Activated CD8-positive, alpha-beta T cell treated with anti-CD3 and anti-CD28 coated beads for 36 hours (primary cell): Measurements from ENCODE around the gene CARD14. TPM values are rescaled to one million over a fixed set of nuclear protein-coding genes. Genes with fewer than 3 reads are reported as not detected.

Source experiments
- ATAC-seq: fragments of 200-7000 bp; cut with Tn5 transposase; one replicate; pipeline ENCODE4 v1.10.0; 2021; ENCODE audit warnings: mild to moderate bottlenecking, moderate library complexity
- CTCF ChIA-PET: fragments of 350-600 bp; sonication (Branson Sonifier 250); formaldehyde crosslinking; loops from one replicate; lab custom pipeline; 2021; ENCODE audit warnings: antibody characterized with exemption; lab: Charles Lee
- POLR2A ChIA-PET: fragments of 350-600 bp; sonication (Branson Sonifier 250); formaldehyde crosslinking; loops from one replicate; lab custom pipeline; 2021; ENCODE audit warnings: antibody characterized with exemption; lab: Charles Lee
- DNase-seq: peaks from one replicate; pipeline ENCODE4 v3.0.0-alpha.2; 2020
- H3K27ac Mint-ChIP-seq: one replicate; pipeline ENCODE4 v1.8.0; 2021; ENCODE audit warnings: mild to moderate bottlenecking, mixed read lengths
- H3K27me3 Mint-ChIP-seq: one replicate; pipeline ENCODE4 v1.8.0; 2021; ENCODE audit warnings: mixed read lengths
- H3K36me3 Mint-ChIP-seq: one replicate; pipeline ENCODE4 v1.8.0; 2021; ENCODE audit warnings: low read depth, mixed read lengths
- H3K4me1 Mint-ChIP-seq: one replicate; pipeline ENCODE4 v1.8.0; 2021; ENCODE audit warnings: low read depth, mixed read lengths
- H3K4me3 Mint-ChIP-seq: one replicate; pipeline ENCODE4 v1.8.0; 2021; ENCODE audit warnings: mild to moderate bottlenecking, moderate library complexity, mixed read lengths
- H3K9me3 Mint-ChIP-seq: one replicate; pipeline ENCODE4 v1.8.0; 2021; ENCODE audit warnings: mixed read lengths
- intact Hi-C: fragments of 100-400 bp; cut with micrococcal nuclease; formaldehyde crosslinking; loops from one replicate; pipeline ENCODE4 v1.10.0; 2022
- total RNA-seq, 2 experiments: library from RNA; stranded (reverse); gene quantifications; one replicate each; pipeline ENCODE4 v1.2.3, GENCODE V29; 2021
- TF ChIP-seq, protein P1 (sequence below): fragments of 200-600 bp; IDR thresholded peaks from one replicate; pipeline ENCODE4 v1.8.0; 2022; ENCODE audit warnings: antibody characterized with exemption, mild to moderate bottlenecking

Gene CARD14
- total RNA-seq, 2 experiments from 2014 or later, result 0.11 to 0.50 TPM

DNA sequence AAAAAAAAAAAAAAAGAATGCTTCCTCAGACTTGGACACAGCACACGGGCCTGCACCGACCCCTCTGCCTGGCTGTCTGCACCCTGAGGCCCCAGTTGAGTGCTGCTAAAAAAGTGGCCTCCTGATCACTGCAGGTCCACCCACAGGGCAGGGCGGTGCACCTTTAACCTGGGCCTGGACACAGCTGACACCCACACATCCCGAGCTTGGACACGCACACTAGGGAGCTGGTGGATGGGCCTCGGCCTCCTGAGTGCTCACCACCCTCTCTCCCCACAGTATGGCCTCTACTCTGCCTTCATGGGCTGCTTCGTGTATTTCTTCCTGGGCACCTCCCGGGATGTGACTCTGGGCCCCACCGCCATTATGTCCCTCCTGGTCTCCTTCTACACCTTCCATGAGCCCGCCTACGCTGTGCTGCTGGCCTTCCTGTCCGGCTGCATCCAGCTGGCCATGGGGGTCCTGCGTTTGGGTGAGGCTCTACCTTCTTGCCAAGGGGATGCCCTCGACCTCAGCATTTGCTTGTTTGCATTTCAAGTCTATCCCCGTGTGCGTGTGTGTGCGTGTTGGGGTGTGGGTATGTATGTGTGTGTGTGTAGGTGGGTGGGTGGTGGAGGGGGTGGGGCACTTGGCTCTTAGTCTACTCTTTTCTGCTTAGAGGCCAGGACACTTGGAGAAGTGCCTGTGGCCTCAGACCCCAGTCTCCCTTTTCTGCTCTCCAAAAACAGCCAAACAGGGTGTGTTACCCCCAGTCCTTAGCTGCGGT is 52.7 kb downstream of the CARD14 start:
- POLR2A ChIA-PET, result no interaction called here
- CTCF ChIA-PET, result interaction anchor here (0.6 kb wide), 1 partner anchor 172 kb away, joined by 3 read pairs; no protein-coding TSS in a partner anchor

GRCh38 chr17:80223142-80223815 is 53.4 kb downstream of the CARD14 start:
- Mint-ChIP-seq H3K36me3 (no peaks in the 10 kb centered on the region), H3K27ac (no peak overlapping the region), H3K27me3 (no peaks in the 10 kb centered on the region), H3K4me1 (peaks cover 20% of the 10 kb centered on the region), H3K9me3 (no peaks in the 10 kb centered on the region), H3K4me3 (no peak overlapping the region)
- CTCF ChIA-PET, result interaction anchor here (0.6 kb wide), 1 partner anchor 171 kb away, joined by 3 read pairs; no protein-coding TSS in a partner anchor
- POLR2A ChIA-PET, result no interaction called here
- TF ChIP-seq, protein P1, sequence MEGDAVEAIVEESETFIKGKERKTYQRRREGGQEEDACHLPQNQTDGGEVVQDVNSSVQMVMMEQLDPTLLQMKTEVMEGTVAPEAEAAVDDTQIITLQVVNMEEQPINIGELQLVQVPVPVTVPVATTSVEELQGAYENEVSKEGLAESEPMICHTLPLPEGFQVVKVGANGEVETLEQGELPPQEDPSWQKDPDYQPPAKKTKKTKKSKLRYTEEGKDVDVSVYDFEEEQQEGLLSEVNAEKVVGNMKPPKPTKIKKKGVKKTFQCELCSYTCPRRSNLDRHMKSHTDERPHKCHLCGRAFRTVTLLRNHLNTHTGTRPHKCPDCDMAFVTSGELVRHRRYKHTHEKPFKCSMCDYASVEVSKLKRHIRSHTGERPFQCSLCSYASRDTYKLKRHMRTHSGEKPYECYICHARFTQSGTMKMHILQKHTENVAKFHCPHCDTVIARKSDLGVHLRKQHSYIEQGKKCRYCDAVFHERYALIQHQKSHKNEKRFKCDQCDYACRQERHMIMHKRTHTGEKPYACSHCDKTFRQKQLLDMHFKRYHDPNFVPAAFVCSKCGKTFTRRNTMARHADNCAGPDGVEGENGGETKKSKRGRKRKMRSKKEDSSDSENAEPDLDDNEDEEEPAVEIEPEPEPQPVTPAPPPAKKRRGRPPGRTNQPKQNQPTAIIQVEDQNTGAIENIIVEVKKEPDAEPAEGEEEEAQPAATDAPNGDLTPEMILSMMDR, result no peak
- DNase-seq (no peak), ATAC-seq (no peak)
- intact Hi-C loops, result no loop called here

More for the DNA sequence above, 52.7 kb downstream of the CARD14 start:
- ATAC-seq, result no peak
- intact Hi-C loops, result no loop called here
- Mint-ChIP-seq H3K4me1 (peaks cover 28% of the 10 kb centered on the region), H3K27ac (no peak overlapping the region), H3K27me3 (no peaks in the 10 kb centered on the region), H3K9me3 (no peaks in the 10 kb centered on the region), H3K4me3 (no peak overlapping the region), H3K36me3 (peaks cover under 1% of the 10 kb centered on the region)
- TF ChIP-seq, protein P1, result no peak
- DNase-seq, result no peak

- ATAC-seq, result no peak
- TF ChIP-seq, protein P1, result no peak
- H3K9me3 Mint-ChIP-seq, result no peaks in the 10 kb centered on the region
- no peak overlapping the region for H3K4me3 Mint-ChIP-seq
- no peak for DNase-seq
- ChIA-PET CTCF (no interaction called here), POLR2A (no interaction called here)
- peaks cover 14% of the 10 kb centered on the region for H3K4me1 Mint-ChIP-seq
- intact Hi-C loops, result no loop called here
- no peaks in the 10 kb centered on the region for H3K36me3 Mint-ChIP-seq
- no peak overlapping the region for H3K27ac Mint-ChIP-seq
- H3K27me3 Mint-ChIP-seq, result no peaks in the 10 kb centered on the region
Measured at GRCh38 chr17:80223838-80224497, 54.1 kb downstream of the CARD14 start.

- POLR2A ChIA-PET, result no interaction called here
- Mint-ChIP-seq H3K27me3 (no peaks in the 10 kb centered on the region), H3K36me3 (no peaks in the 10 kb centered on the region), H3K27ac (no peak overlapping the region), H3K9me3 (no peaks in the 10 kb centered on the region), H3K4me3 (no peak overlapping the region), H3K4me1 (peaks cover 9% of the 10 kb centered on the region)
- DNase-seq (no peak), ATAC-seq (no peak)
- CTCF ChIA-PET, result no interaction called here
- TF ChIP-seq, protein P1, result no peak
- intact Hi-C loops, result no loop called here
Measured at GRCh38 chr17:80224683-80225082, 54.9 kb downstream of the CARD14 start.
